BJ (cell line): ENCODE data around the gene ADD1. TPM values are rescaled to one million over a fixed set of nuclear protein-coding genes. Genes with fewer than 3 reads are reported as not detected.

Source experiments
- CTCF ChIA-PET: fragments of 350-600 bp; formaldehyde crosslinking; extraction: SDS; loops from one replicate; lab custom pipeline; 2021; ENCODE audit warnings: antibody characterized with exemption, inconsistent platforms; lab: Yijun Ruan, JAX
- POLR2A ChIA-PET: fragments of 300-600 bp; sonication (Branson Sonifier 250); formaldehyde crosslinking; extraction: SDS; loops from one replicate; lab custom pipeline; 2021; ENCODE audit warnings: antibody characterized with exemption; lab: Charles Lee
- DNase-seq: peaks from one replicate; pipeline ENCODE4 v3.0.0-alpha.2; 2011; ENCODE audit warnings: low read depth
- H3K27me3 ChIP-seq: 2 replicates; pipeline ENCODE4 v1.6.0; 2011; ENCODE audit warnings: low read length; ENCODE audit not compliant: control insufficient read depth, insufficient read depth
- H3K36me3 ChIP-seq: 2 replicates; pipeline ENCODE4 v1.5.1; 2011; ENCODE audit warnings: low read length; ENCODE audit not compliant: control insufficient read depth, insufficient read depth
- H3K4me3 ChIP-seq: 2 replicates; pipeline ENCODE4 v1.5.1; 2011; ENCODE audit warnings: low read depth, mild to moderate bottlenecking, control low read depth, low read length
- CTCF ChIP-seq: IDR thresholded peaks from 2 replicates; pipeline ENCODE4 v1.5.1; 2011; ENCODE audit warnings: low read depth, mild to moderate bottlenecking, control low read depth, inconsistent platforms, low read length, moderate library complexity; ENCODE audit not compliant: insufficient read depth
- polyA plus RNA-seq: library from polyadenylated mRNA; depleted of rRNA; stranded (reverse); fragments of >200 nt; gene quantifications from 2 replicates; pipeline ENCODE4 v1.2.3, GENCODE V29; 2011

The ADD1 gene
- polyA plus RNA-seq, 1 experiment = 140 TPM

- POLR2A ChIA-PET = interaction anchor here (0.5 kb wide), 1 partner anchor 125 kb away, joined by 5 read pairs; no protein-coding TSS in a partner anchor
- TF ChIP-seq CTCF = no peak
- no peak overlapping the region for H3K4me3 ChIP-seq
- CTCF ChIA-PET = no interaction called here
- H3K36me3 ChIP-seq = peaks cover 40% of the 10 kb centered on the region
- no peak for DNase-seq
- no peaks in the 10 kb centered on the region for H3K27me3 ChIP-seq
These were observed 63.6 kb downstream of the ADD1 start for GRCh38 chr4:2907226-2907625.

GRCh38 chr4:2907706-2908293, 64.2 kb downstream of the ADD1 start:
- POLR2A ChIA-PET = no interaction called here
- H3K36me3 ChIP-seq = peaks cover 41% of the 10 kb centered on the region
- no peak for TF ChIP-seq CTCF
- DNase-seq = no peak
- no peaks in the 10 kb centered on the region for H3K27me3 ChIP-seq
- no peak overlapping the region for H3K4me3 ChIP-seq
- CTCF ChIA-PET = no interaction called here

DNA sequence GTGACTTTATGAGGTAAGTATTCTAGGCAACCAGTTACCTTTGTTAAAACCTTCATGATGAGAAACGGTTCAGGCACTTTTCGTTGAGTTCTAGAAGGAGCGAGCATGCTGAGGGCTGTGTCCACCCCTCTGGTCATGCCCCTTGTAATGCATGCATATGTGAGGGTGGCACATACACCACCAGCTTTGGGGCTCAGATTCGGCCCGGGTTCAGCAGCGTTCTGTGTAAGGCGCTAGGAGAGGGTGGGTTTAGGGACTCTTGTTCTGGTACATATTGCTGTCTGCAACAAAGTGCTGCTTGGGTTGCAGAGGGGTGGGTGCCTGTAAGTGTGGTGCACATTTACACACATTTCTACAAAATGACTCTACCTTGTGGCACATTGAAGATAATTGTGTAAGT, 65.0 kb downstream of the ADD1 start:
- Histone ChIP-seq H3K4me3 (no peak overlapping the region), H3K36me3 (peaks cover 41% of the 10 kb centered on the region), H3K27me3 (no peaks in the 10 kb centered on the region)
- ChIA-PET POLR2A (no interaction called here), CTCF (no interaction called here)
- no peak for TF ChIP-seq CTCF
- no peak for DNase-seq

DNA sequence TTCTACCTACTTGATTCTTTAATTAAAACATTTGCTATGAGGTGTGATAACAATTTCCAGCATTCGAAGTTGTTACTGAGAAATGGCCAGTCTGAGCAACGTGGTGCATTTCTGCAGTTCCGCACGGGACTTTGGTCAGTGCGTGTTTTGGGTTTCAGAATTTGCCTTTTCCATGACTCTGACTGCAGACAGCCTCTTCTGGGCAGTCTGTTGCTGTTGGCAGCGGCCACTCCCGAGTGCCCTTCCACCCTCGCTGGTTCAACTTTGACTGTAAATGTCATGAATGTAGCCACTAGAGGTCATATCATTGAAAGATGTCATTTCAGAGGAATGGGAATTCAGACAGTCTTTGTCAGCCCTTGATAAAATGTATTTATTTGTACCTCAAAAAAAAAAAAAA, 65.9 kb downstream of the ADD1 start:
- H3K36me3 ChIP-seq = peaks cover 40% of the 10 kb centered on the region

GRCh38 chr4:2910409-2910808, 66.8 kb downstream of the ADD1 start:
- H3K36me3 ChIP-seq = peaks cover 35% of the 10 kb centered on the region
- POLR2A ChIA-PET = no interaction called here

More for the DNA sequence above, 65.9 kb downstream of the ADD1 start:
- no peak for TF ChIP-seq CTCF
- no peak for DNase-seq
- no peaks in the 10 kb centered on the region for H3K27me3 ChIP-seq
- no peak overlapping the region for H3K4me3 ChIP-seq
- ChIA-PET CTCF (no interaction called here), POLR2A (no interaction called here)

More at GRCh38 chr4:2910409-2910808, 66.8 kb downstream of the ADD1 start:
- H3K4me3 ChIP-seq = no peak overlapping the region
- no peaks in the 10 kb centered on the region for H3K27me3 ChIP-seq
- DNase-seq = no peak
- TF ChIP-seq CTCF = no peak; the same call in 1 of the 2 replicates
- CTCF ChIA-PET = interaction anchor here (1.5 kb wide), 1 partner anchor 8 kb away, joined by 3 read pairs; no protein-coding TSS in a partner anchor
